ENCODE results near the gene TMEM94. TPM values are rescaled to one million over a fixed set of nuclear protein-coding genes. Genes with fewer than 3 reads are reported as not detected.
A peak's percentile ranks its signal among the peaks of the same experiment; 100 is the strongest.
"Not testable (repeated sequence)": the region's sequence is repeated elsewhere in the genome, so short reads cannot be mapped to it uniquely, and the experiment has no call there.

TMEM94 gene
- total RNA-seq, 1 donor from 2014 or later: 111 TPM

GRCh38 chr17:75516619-75517296 lies 60.3 kb downstream of the TMEM94 start:
- Mint-ChIP-seq H3K4me1 (ENCODE audit: unreplicated experiment) (peaks cover 25% of the 10 kb centered on the region), H3K27me3 (ENCODE audit: unreplicated experiment) (peaks cover 8% of the 10 kb centered on the region), H3K4me3 (ENCODE audit: unreplicated experiment) (peak overlapping the region; percentile 91), H3K9me3 (ENCODE audit: unreplicated experiment) (no peaks in the 10 kb centered on the region), H3K27ac (ENCODE audit: unreplicated experiment) (no peak overlapping the region), H3K36me3 (ENCODE audit: low read depth, unreplicated experiment) (peaks cover 11% of the 10 kb centered on the region)
- no peak for TF ChIP-seq CTCF (IDR thresholded peaks at IDR 0.05; ENCODE audit: unreplicated experiment)
- DNase-seq (ENCODE audit: low spot score): peak; percentile 40

- no peak for DNase-seq (ENCODE audit: low spot score)
- Mint-ChIP-seq H3K36me3 (ENCODE audit: low read depth, unreplicated experiment) (peaks cover 12% of the 10 kb centered on the region), H3K4me1 (ENCODE audit: unreplicated experiment) (peaks cover 25% of the 10 kb centered on the region), H3K27ac (ENCODE audit: unreplicated experiment) (peak overlapping the region; percentile 22), H3K27me3 (ENCODE audit: unreplicated experiment) (peaks cover 8% of the 10 kb centered on the region), H3K4me3 (ENCODE audit: unreplicated experiment) (peak overlapping the region; percentile 91), H3K9me3 (ENCODE audit: unreplicated experiment) (no peaks in the 10 kb centered on the region)
- TF ChIP-seq CTCF (IDR thresholded peaks at IDR 0.05; ENCODE audit: unreplicated experiment): peak; percentile 13
Measured at GRCh38 chr17:75517297-75517865, 60.9 kb downstream of the TMEM94 start.

- Mint-ChIP-seq H3K4me3 (ENCODE audit: unreplicated experiment) (peak overlapping the region; percentile 91), H3K36me3 (ENCODE audit: low read depth, unreplicated experiment) (peaks cover 16% of the 10 kb centered on the region), H3K27ac (ENCODE audit: unreplicated experiment) (no peak overlapping the region), H3K4me1 (ENCODE audit: unreplicated experiment) (peaks cover 21% of the 10 kb centered on the region), H3K9me3 (ENCODE audit: unreplicated experiment) (no peaks in the 10 kb centered on the region), H3K27me3 (ENCODE audit: unreplicated experiment) (peaks cover 8% of the 10 kb centered on the region)
- DNase-seq (ENCODE audit: low spot score): no peak
- no peak for TF ChIP-seq CTCF (IDR thresholded peaks at IDR 0.05; ENCODE audit: unreplicated experiment)
Measured at GRCh38 chr17:75518201-75518600, 61.8 kb downstream of the TMEM94 start.

GRCh38 chr17:75518983-75519537 lies 62.6 kb downstream of the TMEM94 start:
- H3K4me3 Mint-ChIP-seq (ENCODE audit: unreplicated experiment): no peak overlapping the region
- peaks cover 6% of the 10 kb centered on the region for H3K27me3 Mint-ChIP-seq (ENCODE audit: unreplicated experiment)
- DNase-seq (ENCODE audit: low spot score): no peak
- no peak for TF ChIP-seq CTCF (IDR thresholded peaks at IDR 0.05; ENCODE audit: unreplicated experiment)
- peaks cover 16% of the 10 kb centered on the region for H3K36me3 Mint-ChIP-seq (ENCODE audit: low read depth, unreplicated experiment)
- no peak overlapping the region for H3K27ac Mint-ChIP-seq (ENCODE audit: unreplicated experiment)
- no peaks in the 10 kb centered on the region for H3K9me3 Mint-ChIP-seq (ENCODE audit: unreplicated experiment)
- peaks cover 13% of the 10 kb centered on the region for H3K4me1 Mint-ChIP-seq (ENCODE audit: unreplicated experiment)

GRCh38 chr17:75520413-75520812 lies 64.0 kb downstream of the TMEM94 start:
- not testable (repeated sequence) for H3K27ac Mint-ChIP-seq (ENCODE audit: unreplicated experiment); H3K27me3 Mint-ChIP-seq (ENCODE audit: unreplicated experiment); DNase-seq (ENCODE audit: low spot score); H3K9me3 Mint-ChIP-seq (ENCODE audit: unreplicated experiment); H3K4me3 Mint-ChIP-seq (ENCODE audit: unreplicated experiment)
- Mint-ChIP-seq H3K36me3 (ENCODE audit: low read depth, unreplicated experiment) (peaks cover 16% of the 10 kb centered on the region), H3K4me1 (ENCODE audit: unreplicated experiment) (peaks cover 12% of the 10 kb centered on the region)

All from endothelial cell (in vitro differentiated cells).